HG03442 (cell line): ENCODE data around the gene EMID1.
"Not testable (repeated sequence)": the region's sequence is repeated elsewhere in the genome, so short reads cannot be mapped to it uniquely, and the experiment has no call there.

Source experiments
- ATAC-seq: cut with Tn5 transposase; IDR thresholded peaks from one replicate; pipeline ENCODE4 v1.9.1; 2021; ENCODE audit warnings: mild to moderate bottlenecking, moderate library complexity; ENCODE audit not compliant: unreplicated experiment

The EMID1 gene

GRCh38 chr22:29226351-29226981 lies 20.8 kb downstream of the EMID1 start:
- no peak for ATAC-seq

DNA sequence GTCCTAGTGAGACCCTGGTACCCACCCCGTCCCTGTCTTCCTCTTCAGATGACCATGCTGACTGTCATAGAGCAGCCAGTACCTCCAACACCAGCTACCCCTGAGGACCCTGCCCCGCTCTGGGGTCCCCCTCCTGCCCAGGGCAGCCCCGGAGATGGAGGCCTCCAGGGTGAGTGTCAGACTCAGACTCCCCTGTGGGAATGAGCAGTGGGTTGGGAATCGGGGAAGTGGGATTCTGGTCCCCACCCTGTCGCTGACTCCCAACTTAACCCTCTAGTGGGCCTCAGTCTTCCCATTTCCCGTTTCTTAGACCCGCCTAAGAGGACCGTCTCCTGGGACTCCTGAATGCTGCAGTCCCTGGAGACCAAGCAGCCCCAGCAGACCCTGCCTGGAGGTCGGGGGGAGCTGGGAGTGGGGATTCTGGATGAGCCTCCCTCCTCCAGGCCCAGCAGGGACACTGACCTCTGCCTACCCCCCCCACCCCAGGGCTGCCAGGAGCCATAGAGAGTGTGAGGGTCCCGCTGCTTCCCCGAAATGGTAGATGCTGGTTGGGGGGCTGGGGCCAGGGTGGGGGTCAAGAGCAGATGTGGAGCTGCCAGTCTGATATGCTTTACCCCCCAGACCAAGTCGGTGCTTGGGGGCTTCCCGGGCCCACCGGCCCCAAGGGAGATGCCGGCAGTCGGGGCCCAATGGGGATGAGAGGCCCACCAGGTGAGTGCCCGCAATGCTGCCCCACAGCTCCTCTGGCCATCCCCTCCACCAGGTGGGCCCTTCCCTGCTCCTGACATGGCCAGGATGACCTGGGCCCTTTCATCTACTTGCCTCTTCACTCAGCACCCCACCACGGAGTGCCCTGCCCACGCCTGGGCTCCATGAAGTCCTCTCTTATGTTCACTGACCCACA lies 25.5 kb downstream of the EMID1 start:
- no peak for ATAC-seq

DNA sequence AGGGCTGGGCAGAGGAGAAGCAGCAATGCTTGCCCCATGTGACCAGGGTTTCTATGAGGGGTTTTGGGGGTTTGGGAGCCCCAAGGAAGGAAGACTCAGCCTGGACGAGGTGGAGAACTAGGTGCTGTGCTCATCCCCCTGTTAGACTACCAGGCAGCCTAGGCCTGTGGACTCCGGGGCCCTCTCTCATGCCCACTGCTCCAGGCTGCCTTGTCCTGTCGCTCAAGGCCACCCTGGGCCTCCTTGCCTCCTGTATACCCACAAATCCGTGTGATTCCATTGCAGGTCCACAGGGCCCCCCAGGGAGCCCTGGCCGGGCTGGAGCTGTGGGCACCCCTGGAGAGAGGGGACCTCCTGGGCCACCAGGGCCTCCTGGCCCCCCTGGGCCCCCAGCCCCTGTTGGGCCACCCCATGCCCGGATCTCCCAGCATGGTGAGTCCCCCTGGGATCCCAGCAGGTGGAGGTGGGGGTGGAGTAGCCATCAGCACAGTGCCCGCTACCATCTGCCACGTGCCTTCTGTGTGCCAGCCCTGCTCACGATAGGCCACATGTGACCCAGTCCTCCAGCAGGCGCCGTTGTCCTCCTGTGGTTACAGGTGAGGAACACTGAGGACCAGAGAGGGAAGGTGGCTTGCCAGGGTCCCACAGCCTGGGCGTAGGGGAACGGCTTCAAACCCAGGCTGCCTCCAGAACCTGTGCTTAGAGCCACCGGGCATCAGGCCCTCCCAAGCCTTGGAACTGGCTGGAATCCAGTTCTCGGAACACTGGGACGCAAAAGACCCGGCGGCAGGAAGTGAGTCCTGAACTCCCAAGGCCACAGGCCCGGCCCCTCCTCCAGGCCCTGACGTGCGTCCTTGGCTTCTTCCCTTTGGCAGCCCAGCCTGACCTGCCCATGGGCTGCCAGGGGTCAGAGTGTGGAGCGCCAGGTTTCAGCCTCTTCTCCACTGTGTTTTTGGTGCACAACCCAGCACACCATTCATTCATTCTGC lies 26.6 kb downstream of the EMID1 start:
- no peak for ATAC-seq

DNA sequence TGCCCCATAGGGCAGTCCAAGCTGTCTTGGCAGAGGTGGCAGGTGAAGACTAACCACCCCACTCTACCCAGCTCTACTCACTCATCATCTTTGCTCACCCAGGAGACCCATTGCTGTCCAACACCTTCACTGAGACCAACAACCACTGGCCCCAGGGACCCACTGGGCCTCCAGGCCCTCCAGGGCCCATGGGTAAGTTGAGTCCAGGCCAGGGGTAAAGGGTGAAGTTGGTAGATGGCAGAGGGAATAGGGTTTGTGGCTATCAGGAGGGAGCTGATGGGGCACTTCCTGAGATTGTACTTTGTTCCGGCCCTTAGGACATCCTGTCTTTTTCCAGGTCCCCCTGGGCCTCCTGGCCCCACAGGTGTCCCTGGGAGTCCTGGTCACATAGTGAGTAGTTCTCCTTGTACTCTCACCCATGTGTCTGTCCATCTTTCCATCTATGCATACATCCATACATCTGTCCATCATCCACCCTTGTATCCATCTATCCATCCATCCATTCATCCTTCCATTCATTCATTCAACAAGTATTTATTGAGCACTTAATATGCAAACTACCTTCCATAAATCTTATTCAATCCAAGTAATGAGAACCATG lies 27.7 kb downstream of the EMID1 start:
- ATAC-seq: no peak

DNA sequence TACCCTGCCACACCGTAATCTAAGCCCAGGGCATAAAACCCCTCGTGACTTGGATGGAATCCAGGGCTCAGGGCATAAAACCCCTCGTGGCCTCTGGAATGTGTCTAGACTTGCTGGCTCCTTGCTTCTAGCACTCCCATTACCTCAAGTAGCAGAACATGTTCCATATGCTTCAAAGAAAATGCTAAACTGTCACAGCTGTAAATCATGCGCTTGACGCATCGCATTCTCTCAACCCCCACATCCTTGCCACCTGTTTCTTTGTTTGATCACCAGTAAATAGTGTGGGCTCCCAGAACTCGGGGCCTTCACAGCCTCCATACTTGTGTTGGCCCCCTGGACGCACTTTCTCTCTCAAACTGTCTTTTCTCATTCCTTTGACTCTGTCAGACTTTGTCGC lies 34.8 kb downstream of the EMID1 start:
- not testable (repeated sequence) for ATAC-seq

- no peak for ATAC-seq
Observed at GRCh38 chr22:29243874-29244446, 38.3 kb downstream of the EMID1 start.

- ATAC-seq: no peak
Observed at GRCh38 chr22:29244785-29245625, 39.3 kb downstream of the EMID1 start.

DNA sequence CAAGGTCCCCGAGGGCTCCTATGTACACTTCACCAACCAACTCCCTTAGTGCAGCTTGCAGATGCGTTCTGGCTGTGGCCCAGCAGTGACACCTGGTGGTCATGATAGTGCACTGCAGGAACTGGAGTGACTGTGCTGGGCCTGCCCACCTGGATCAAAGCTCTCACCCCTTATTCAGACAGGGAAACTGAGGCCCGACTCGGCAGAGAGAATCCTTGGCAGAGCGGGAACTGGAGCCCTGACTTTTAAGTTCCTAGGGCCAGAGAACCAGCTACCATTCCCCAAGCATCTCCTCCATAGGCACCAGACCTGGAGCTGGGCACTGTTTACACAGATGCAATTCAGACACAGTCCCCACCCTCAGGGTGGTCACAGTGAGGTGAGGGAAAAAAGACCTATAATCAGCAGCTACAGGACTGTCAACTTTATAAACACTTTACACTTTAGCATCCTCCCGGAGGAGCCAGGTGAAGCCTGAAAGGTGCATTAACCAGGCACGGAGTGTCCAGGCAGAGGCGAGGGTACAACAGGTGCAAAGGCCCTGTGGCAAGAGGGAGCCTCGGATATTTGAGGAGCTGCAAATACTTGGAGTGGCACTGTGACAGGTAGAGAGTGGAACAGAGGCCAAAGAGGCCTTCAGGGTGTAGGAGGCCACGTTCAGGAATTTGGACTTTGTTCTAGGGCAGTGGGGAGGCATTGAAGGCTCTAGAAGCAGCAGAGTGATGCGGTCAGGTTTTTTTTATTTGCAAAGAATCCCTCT lies 40.1 kb downstream of the EMID1 start:
- ATAC-seq: no peak

DNA sequence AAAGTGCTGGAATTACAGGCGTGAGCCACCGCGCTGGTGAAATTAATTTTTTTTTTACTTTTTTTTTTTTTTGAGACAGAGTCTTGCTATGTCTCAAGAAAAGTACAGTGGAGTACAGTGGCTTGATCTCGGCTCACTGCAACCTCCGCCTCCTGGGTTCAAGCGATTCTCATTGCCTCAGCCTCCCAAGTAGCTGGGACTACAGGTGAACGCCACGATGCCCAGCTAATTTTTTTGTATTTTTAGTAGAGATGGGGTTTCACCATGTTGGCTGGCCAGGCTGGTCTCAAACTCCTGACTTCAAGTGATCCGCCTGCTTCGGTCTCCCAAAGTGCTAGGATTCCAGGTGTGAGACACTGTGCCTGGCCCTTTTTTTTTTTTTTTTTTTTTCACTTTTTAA lies 42.2 kb downstream of the EMID1 start:
- not testable (repeated sequence) for ATAC-seq

- ATAC-seq: no peak
Observed at GRCh38 chr22:29251265-29251664, 45.6 kb downstream of the EMID1 start.

DNA sequence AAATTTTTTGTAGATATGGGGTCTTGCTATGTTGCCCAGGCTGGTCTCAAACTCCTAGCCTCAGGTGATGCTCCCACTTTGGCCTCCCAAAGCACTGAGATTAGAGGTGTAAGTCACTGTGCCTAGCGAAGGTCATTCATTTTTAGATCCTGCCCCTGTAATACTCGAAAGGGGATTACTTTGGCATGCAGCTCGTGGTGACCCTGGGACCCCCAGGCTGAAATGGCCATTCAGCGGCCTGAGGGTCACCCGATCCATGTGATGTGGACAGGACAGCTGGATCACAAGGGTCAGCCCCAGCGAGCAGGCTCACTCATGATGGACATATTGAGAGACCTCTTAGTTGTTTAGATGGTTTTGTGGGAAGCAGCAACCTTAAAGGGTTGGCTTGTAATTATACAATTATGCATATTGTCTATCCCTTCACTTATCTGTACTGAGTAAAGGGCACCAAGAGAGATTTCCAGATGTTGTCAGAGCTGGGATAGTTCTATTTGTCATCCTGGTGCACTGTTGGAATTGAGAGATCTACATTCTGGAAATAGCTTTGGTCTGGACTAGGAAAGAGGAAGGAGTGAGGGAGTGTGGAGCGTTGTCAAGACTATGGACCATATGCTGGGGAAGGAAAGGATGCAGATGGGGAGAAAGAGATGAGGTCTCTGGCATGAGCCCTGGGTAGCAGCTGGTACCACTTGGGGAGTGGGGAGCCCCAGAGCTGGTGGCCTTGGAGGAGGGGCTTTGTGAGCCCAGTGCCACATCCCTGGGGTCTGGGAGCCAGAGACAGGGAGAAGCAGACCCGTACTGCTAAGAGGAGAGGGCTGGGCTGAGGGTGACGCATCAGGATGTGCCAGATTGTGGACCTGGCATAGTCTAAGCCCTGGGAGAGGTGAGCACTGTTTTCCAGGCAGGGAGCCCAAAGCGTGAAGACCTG lies 46.5 kb downstream of the EMID1 start:
- no peak for ATAC-seq

DNA sequence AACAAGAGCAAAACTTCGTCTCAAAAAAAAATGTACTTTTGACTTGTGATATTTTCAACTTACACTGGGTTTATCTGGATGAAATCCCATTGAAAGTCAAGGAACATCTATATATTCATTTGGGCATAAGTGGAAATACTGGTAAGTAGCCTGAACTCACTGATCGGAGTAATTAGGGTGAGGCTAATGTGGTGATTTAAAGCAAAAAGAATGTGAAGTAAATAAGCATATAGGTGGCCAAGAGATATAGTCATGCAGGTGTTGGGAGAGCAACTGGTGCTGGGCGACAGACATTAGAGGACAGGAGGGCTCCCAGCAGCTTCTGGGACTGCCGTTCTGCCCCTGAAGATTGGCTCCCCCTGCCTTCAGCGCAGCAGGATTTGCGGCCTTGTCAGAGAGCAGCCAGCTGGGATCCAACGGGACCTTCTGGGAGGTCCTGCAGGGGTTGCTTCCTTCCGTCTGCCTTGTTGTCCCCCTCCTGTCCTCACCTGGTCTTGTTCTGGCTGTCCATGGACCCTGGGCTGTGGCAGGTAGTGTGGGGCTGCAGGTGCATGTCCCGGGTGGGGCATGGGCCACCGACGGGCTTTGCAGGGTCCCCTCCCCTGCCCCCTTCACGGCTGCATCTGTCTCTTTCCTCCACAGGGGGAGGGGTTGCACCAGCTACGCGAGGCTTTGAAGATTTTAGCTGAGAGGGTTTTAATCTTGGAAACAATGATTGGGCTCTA lies 48.0 kb downstream of the EMID1 start:
- ATAC-seq: no peak

- no peak for ATAC-seq
Observed at GRCh38 chr22:29254286-29254660, 48.6 kb downstream of the EMID1 start.

DNA sequence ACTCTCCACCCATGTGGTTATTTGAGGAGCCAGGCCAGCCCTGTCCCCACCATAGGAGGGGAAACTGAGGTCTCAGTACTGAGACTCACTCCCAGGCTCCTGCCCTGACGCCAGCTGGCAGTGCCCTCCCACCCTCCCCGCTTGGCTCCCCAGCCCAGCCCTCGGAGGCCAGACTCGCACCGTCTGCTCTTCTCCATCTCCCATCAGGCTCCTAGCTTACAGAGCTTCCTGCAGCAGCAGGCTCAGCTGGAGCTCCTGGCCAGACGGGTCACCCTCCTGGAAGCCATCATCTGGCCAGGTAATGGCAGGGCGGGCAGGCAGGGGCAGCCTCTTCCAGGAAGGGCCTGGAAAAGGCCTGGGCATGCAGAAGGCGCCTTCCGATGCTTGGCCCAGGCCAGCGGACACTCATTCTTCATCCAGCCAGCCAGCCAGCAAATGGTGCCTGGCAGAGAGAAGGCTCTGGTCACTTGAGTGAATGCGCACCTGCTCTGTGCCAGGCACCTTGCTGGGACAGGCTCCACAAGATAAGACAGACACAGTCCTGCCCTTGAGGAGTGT lies 49.4 kb downstream of the EMID1 start:
- ATAC-seq: no peak

GRCh38 chr22:29256606-29257325 lies 51.1 kb downstream of the EMID1 start:
- ATAC-seq: no peak

GRCh38 chr22:29257751-29258181 lies 52.1 kb downstream of the EMID1 start:
- ATAC-seq: no peak
